OCI-M2 (cell line): ENCODE measurements around the gene RAD23B.
"Not testable (repeated sequence)": the region's sequence is repeated elsewhere in the genome, so short reads cannot be mapped to it uniquely, and the experiment has no call there.

Experiments
- DNase-seq: peaks from one replicate; lab custom pipeline; 2025; ENCODE audit not compliant: unreplicated experiment; lab: John Stamatoyannopoulos, UW

RAD23B gene

GRCh38 chr9:107282759-107283622 is at the start of gene RAD23B:
RAD23B (plus strand) TSS chr9:107283279; CDS start chr9:107283630, 351 bp downstream.
- peak; percentile 69 for DNase-seq

GRCh38 chr9:107235765-107236442 is 47.2 kb upstream of the RAD23B start:
- DNase-seq = no peak

GRCh38 chr9:107237873-107238272 is 45.2 kb upstream of the RAD23B start:
- no peak for DNase-seq

- DNase-seq = no peak
Measured at GRCh38 chr9:107239474-107239873, 43.6 kb upstream of the RAD23B start.

GRCh38 chr9:107240260-107240659 is 42.8 kb upstream of the RAD23B start:
- DNase-seq = no peak

GRCh38 chr9:107242073-107243030 is 40.7 kb upstream of the RAD23B start:
- no peak for DNase-seq

GRCh38 chr9:107243742-107244141 is 39.3 kb upstream of the RAD23B start:
- no peak for DNase-seq

GRCh38 chr9:107246259-107247254 is 36.5 kb upstream of the RAD23B start:
- DNase-seq = no peak

- DNase-seq = no peak
Measured at GRCh38 chr9:107248714-107249113, 34.4 kb upstream of the RAD23B start.

GRCh38 chr9:107249131-107249533 is 33.9 kb upstream of the RAD23B start:
- no peak for DNase-seq

- no peak for DNase-seq
Measured at GRCh38 chr9:107249665-107250285, 33.3 kb upstream of the RAD23B start.

- DNase-seq = no peak
Measured at GRCh38 chr9:107251756-107252322, 31.2 kb upstream of the RAD23B start.

GRCh38 chr9:107258919-107259318 is 24.2 kb upstream of the RAD23B start:
- DNase-seq = no peak

GRCh38 chr9:107259751-107260313 is 23.2 kb upstream of the RAD23B start:
- DNase-seq = not testable (repeated sequence)

- no peak for DNase-seq
Measured at GRCh38 chr9:107260437-107261081, 22.5 kb upstream of the RAD23B start.

- no peak for DNase-seq
Measured at GRCh38 chr9:107261106-107261505, 22.0 kb upstream of the RAD23B start.

GRCh38 chr9:107263289-107263688 is 19.8 kb upstream of the RAD23B start:
- no peak for DNase-seq

GRCh38 chr9:107266624-107267368 is 16.3 kb upstream of the RAD23B start:
- DNase-seq = no peak
